Omental fat pad (tissue), 4 donors: ENCODE measurements around the gene GABRB1. TPM values are rescaled to one million over a fixed set of nuclear protein-coding genes. Genes with fewer than 3 reads are reported as not detected.

ENCODE experiments used
- ATAC-seq: fragments of 150-250 bp; one replicate; pipeline ENCODE4 v1.9.1; 2016; ENCODE audit warnings: mild to moderate bottlenecking, moderate library complexity; ENCODE audit not compliant: low FRiP score
- DNase-seq: peaks from one replicate; pipeline ENCODE4 v3.0.0-alpha.2; 2019; ENCODE audit warnings: low spot score
- CTCF ChIP-seq, 3 donors: fragments of 450-650 bp; IDR thresholded peaks; one replicate each; pipeline ENCODE4 v1.5.1; 2016 to 2017; ENCODE audit warnings: antibody characterized with exemption in 3 of 3, mild to moderate bottlenecking in 3 of 3, moderate library complexity in 2 of 3
- total RNA-seq, 4 donors: library from RNA; depleted of rRNA; stranded (reverse); fragments of >200 nt; gene quantifications; one replicate each; pipeline ENCODE4 v1.1.0, GENCODE V29; 2016

The GABRB1 gene
- under 1 TPM in 1 of 4 donors, not detected in 3; 0.28 TPM for total RNA-seq

DNA sequence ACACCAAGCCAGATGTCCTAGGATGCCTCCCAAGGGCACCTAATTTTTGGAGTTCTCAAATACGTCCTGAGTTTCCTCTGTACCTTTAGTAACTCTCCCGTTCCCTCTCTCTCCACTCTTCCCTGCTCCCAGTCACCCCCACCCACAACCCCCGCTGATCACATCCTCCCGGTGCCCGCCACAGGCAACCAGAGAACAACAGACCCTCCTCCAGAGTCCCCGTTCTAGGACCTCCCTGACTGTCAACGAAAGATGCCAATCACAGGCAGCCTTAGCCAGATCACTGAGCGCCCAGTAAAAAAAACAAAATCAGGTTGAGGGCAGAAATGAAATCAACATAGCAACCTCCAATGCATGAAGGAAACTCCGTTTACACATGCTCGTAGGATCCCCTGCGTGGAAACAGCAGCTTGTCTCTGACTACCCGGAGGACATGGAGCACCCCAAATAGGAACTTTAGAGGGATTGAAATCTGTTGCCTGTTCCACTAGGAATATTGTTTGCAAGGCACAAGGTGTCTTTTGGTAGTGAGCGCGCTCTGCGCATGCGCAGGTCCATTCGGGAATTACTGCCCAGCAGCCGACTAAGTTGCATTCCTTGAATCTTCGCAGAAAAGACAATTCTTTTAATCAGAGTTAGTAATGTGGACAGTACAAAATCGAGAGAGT, at the start of gene GABRB1:
Gene GABRB1 (plus strand): TSS at position 557 of the 668 bp plus-strand sequence.
- DNase-seq (peak; percentile 25), ATAC-seq (peak; percentile 31)
- no peak for TF ChIP-seq CTCF (IDR thresholded peaks at IDR 0.05)

DNA sequence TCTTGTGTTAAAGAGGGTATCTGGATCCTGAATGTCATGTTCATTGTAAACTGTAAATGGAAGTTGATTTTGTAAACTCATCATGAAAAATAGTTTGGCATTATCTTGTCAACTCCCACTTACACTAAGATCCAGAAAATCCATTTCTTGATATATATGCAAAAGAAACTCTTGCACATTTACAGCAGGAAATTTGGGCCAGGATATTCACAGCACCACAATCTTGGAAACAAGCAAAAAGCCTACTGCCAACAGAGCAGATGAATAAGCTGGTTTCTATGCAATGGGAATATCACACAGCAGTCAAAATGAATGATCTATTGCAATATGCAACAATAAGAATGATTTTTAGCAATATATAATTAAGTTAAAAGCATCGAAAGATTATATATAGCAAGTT, 46.6 kb upstream of the GABRB1 start:
- ATAC-seq = no peak
- TF ChIP-seq CTCF (IDR thresholded peaks at IDR 0.05) = no peak
- no peak for DNase-seq

DNA sequence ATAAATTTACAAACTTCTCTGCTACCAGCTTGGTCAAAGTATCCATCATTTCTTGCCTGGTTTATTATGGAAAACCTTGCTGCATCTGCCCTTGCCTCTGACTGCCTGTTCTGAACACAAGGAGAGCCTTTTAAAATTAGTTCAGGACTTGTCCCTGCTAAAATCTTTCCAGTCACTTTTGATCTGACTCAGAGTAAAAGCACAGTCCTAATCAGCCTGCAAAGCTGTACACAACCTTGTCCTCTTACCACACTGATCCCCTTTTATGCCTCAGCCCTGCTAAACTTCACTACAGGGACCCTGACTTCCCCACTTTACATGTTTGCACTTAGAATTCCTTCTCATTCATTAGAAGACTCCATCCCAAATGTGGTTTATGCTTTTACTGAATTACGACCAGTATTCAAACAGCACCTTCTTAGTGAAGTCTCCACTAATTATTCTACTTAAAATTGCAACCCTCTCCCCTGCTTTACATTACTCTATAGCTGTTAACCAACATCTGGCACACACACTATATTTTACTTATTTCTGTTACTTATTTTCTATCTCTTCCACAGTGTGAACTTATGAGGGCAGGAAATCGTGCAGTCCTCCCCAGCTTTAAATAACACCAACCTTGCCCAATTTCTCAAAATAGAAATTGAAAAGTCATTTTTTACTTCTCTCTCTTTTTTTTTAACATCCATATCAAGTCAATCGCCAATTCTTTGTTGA, 44.3 kb upstream of the GABRB1 start:
- ATAC-seq (no peak), DNase-seq (no peak)
- no peak for TF ChIP-seq CTCF (IDR thresholded peaks at IDR 0.05)

DNA sequence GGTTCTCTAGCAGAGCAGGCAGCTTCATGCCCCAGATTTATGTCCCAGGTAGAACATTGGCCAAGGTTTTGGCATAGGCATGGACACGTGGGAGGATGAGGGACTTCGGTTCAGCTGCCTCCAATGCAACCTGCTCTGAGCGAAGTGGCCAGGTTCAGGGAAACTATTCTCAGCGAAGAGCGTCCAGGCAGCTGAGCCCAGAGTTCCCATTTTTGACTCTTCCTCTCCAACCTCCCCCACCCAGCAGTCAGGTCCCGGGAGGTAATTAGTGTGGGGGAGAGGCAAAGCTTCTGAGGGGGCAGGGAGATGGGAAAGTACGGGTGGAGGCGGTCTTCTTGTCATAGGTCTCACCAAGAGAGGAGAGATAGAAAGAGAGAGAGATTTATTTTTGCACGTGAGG, 39.0 kb upstream of the GABRB1 start:
- TF ChIP-seq CTCF (IDR thresholded peaks at IDR 0.05) = no peak
- ATAC-seq (no peak), DNase-seq (no peak)

- no peak for TF ChIP-seq CTCF (IDR thresholded peaks at IDR 0.05)
- ATAC-seq (no peak), DNase-seq (no peak)
These were observed 38.0 kb upstream of the GABRB1 start, which contains the start of gene GABRA4 for GRCh38 chr4:46993075-46994006. TSS of gene GABRA4 (minus strand) at chr4:46993581. CDS start at chr4:46993424, 157 bp downstream.

DNA sequence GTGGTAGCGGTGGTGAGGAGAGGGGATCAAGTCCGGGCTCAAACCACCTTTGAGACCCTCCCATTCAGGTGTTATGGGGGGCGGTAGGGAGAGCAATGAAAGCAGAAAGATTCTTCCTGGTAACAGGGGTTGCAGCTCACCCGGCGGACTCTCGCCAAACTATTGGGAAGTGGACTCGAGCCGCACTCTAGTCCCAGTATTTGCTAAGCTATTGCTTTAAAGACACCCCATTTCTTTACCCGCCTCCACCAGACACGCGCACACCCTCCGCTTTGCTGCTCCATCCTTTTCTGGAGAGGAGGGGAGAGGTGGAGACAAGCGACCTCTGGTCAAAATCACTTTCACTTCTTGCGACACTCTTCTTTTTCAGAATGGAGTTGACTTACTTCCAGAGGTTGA, 37.4 kb upstream of the GABRB1 start:
- no peak for DNase-seq
- ATAC-seq = no peak
- TF ChIP-seq CTCF (IDR thresholded peaks at IDR 0.05) = no peak
